ENCODE results near the gene FAM72B.
"Not testable (repeated sequence)": the region's sequence is repeated elsewhere in the genome, so short reads cannot be mapped to it uniquely, and the experiment has no call there.

The FAM72B gene

DNA sequence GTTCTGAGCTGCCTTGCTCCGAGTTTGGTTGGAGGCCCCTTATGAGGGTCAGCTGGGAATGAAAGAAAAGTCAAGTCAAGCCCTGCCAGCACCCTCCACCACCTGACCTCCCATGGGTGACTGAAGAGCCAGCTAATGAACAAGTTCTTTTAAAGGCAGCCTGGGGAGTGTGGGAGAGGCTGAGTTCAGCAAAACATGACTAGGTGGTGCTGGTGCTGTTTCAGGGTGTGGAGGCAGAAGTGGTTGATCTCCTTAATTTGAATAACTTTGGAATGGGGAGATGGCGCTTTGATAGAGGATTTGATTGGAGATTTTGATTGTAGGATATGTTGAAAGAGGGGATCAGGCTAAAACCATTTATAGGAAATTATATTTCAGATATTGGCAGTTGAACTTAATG is 23.2 kb upstream of the FAM72B start:
- not testable (repeated sequence) for H3K9me3 Mint-ChIP-seq (ENCODE audit: low read depth); H3K27ac Mint-ChIP-seq; H3K36me3 Mint-ChIP-seq; H3K4me1 Mint-ChIP-seq (ENCODE audit: low read depth); H3K27me3 Mint-ChIP-seq; H3K4me3 Mint-ChIP-seq

GRCh38 chr1:121205786-121206711 is 21.9 kb upstream of the FAM72B start:
- not testable (repeated sequence) for H3K36me3 Mint-ChIP-seq; H3K4me3 Mint-ChIP-seq; H3K27ac Mint-ChIP-seq; H3K4me1 Mint-ChIP-seq (ENCODE audit: low read depth); H3K27me3 Mint-ChIP-seq; H3K9me3 Mint-ChIP-seq (ENCODE audit: low read depth)

GRCh38 chr1:121202986-121203385 is 18.8 kb upstream of the FAM72B start:
- H3K27ac Mint-ChIP-seq; H3K4me1 Mint-ChIP-seq (ENCODE audit: low read depth); H3K36me3 Mint-ChIP-seq; H3K27me3 Mint-ChIP-seq; H3K9me3 Mint-ChIP-seq (ENCODE audit: low read depth); H3K4me3 Mint-ChIP-seq: not testable (repeated sequence)

- not testable (repeated sequence) for H3K36me3 Mint-ChIP-seq; H3K4me1 Mint-ChIP-seq (ENCODE audit: low read depth); H3K27ac Mint-ChIP-seq; H3K9me3 Mint-ChIP-seq (ENCODE audit: low read depth); H3K4me3 Mint-ChIP-seq; H3K27me3 Mint-ChIP-seq
These were observed 17.1 kb upstream of the FAM72B start for GRCh38 chr1:121200985-121201981.

DNA sequence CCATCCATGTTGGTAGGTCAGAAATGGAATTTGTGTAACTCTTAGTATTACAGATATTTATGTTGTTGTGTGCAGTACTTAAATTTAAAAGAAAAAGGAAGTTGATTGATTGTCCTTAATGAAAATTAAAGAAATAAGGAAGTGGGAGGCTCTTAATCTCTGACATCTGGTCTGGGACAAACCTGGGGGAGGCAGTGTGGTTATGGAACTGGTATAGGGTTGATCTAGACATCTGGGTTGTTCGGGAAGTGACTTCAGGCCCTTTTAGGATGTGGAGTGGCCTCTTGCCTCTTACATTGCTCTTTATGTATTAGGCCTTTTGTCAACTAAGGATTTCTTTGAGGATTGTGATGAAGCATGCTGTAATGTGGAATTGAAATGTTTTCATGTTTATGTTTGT is 16.1 kb upstream of the FAM72B start:
- not testable (repeated sequence) for H3K36me3 Mint-ChIP-seq; H3K27ac Mint-ChIP-seq; H3K27me3 Mint-ChIP-seq; H3K9me3 Mint-ChIP-seq (ENCODE audit: low read depth); H3K4me3 Mint-ChIP-seq; H3K4me1 Mint-ChIP-seq (ENCODE audit: low read depth)

DNA sequence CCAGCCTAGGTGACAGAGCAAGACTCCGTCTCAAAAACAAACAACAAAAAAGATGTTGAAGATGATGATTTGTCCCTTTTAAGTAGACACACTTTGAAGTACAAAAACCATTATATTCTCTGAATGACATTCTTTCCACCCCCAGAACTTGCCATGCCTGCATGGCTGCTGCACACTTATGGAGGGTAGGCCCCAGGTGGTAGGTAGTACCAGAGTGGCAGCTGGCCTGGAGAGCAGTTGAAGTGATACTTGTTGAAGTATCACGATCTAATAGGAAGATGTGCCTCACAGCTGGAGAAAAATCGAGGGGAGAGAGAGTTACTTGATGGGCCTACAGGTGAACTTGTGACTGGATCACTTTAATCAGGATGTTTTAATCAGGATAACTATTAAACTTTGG is 15.6 kb upstream of the FAM72B start:
- H3K4me3 Mint-ChIP-seq; H3K27ac Mint-ChIP-seq; H3K4me1 Mint-ChIP-seq (ENCODE audit: low read depth); H3K36me3 Mint-ChIP-seq; H3K27me3 Mint-ChIP-seq; H3K9me3 Mint-ChIP-seq (ENCODE audit: low read depth): not testable (repeated sequence)

- H3K36me3 Mint-ChIP-seq; H3K27ac Mint-ChIP-seq; H3K4me3 Mint-ChIP-seq; H3K4me1 Mint-ChIP-seq (ENCODE audit: low read depth); H3K27me3 Mint-ChIP-seq; H3K9me3 Mint-ChIP-seq (ENCODE audit: low read depth): not testable (repeated sequence)
These were observed 13.1 kb upstream of the FAM72B start for GRCh38 chr1:121197095-121197882.

GRCh38 chr1:121192512-121192911 is 8.4 kb upstream of the FAM72B start:
- not testable (repeated sequence) for H3K4me1 Mint-ChIP-seq (ENCODE audit: low read depth); H3K27me3 Mint-ChIP-seq; H3K9me3 Mint-ChIP-seq (ENCODE audit: low read depth); H3K27ac Mint-ChIP-seq; H3K4me3 Mint-ChIP-seq; H3K36me3 Mint-ChIP-seq

GRCh38 chr1:121187914-121188313 is 3.8 kb upstream of the FAM72B start:
- not testable (repeated sequence) for H3K4me1 Mint-ChIP-seq (ENCODE audit: low read depth)

GRCh38 chr1:121186191-121186590 is 2.1 kb upstream of the FAM72B start:
- H3K27me3 Mint-ChIP-seq; H3K36me3 Mint-ChIP-seq; H3K27ac Mint-ChIP-seq; H3K9me3 Mint-ChIP-seq (ENCODE audit: low read depth); H3K4me1 Mint-ChIP-seq (ENCODE audit: low read depth): not testable (repeated sequence)
- peak overlapping the region; percentile 86 for H3K4me3 Mint-ChIP-seq

More at GRCh38 chr1:121187914-121188313, 3.8 kb upstream of the FAM72B start:
- H3K27me3 Mint-ChIP-seq; H3K27ac Mint-ChIP-seq; H3K9me3 Mint-ChIP-seq (ENCODE audit: low read depth); H3K36me3 Mint-ChIP-seq: not testable (repeated sequence)
- peak overlapping the region; percentile 32 for H3K4me3 Mint-ChIP-seq

DNA sequence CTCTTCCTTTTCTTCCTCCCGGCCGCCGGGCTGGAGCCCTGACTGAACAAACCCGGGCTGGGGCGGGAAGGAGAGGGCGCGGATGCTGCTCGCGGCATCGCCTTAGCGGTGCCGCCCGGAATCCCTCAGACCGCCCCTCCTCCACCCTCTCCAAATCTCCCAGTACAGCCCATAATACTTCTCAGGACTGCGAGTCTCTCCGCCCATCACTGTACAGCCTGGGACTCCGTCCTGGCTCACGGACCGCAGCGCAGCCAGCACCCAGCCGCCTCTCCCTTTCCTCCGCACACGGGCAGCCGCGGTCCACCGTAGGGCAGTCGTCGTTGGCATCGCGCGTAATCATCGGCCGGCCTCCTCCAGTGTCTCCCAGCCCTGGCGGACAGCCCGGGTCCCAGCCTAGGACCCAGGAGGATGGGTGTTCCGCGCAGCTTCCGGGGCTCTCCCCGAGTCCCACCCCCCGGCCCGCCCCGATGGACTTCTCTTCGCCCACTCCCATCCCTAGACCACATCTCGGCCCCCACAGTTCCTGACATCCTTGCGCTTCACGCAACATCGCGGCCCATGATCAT is 1.1 kb upstream of the FAM72B start:
- not testable (repeated sequence) for H3K27ac Mint-ChIP-seq; H3K27me3 Mint-ChIP-seq; H3K9me3 Mint-ChIP-seq (ENCODE audit: low read depth); H3K36me3 Mint-ChIP-seq; H3K4me1 Mint-ChIP-seq (ENCODE audit: low read depth)
- H3K4me3 Mint-ChIP-seq, result peak overlapping the region; percentile 92

- not testable (repeated sequence) for H3K4me1 Mint-ChIP-seq (ENCODE audit: low read depth); H3K27me3 Mint-ChIP-seq; H3K27ac Mint-ChIP-seq; H3K4me3 Mint-ChIP-seq; H3K9me3 Mint-ChIP-seq (ENCODE audit: low read depth); H3K36me3 Mint-ChIP-seq
These were observed 273 bp downstream of the FAM72B start for GRCh38 chr1:121183867-121184266.

DNA sequence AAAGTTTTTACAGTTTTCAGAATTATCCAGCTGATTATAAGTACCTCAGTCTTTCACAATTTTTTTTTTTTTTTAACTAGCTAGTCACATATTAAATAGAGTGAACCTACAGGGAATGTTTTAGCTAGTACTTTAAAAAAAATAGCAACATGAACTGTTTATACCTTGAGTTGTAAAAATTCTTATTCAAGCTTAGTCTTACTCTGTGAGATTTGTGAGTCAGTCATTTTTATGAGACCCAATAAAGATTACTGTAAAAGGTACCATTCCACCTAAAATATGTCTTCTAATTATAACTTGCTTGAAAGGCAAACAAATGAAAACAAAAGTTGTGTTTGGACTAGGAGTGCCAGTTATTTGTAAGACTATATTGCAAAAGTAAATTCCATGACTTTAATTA is 5.9 kb downstream of the FAM72B start:
- H3K4me3 Mint-ChIP-seq; H3K4me1 Mint-ChIP-seq (ENCODE audit: low read depth); H3K9me3 Mint-ChIP-seq (ENCODE audit: low read depth); H3K36me3 Mint-ChIP-seq; H3K27me3 Mint-ChIP-seq; H3K27ac Mint-ChIP-seq: not testable (repeated sequence)

GRCh38 chr1:121176649-121177048 is 7.5 kb downstream of the FAM72B start:
- not testable (repeated sequence) for H3K4me3 Mint-ChIP-seq; H3K27me3 Mint-ChIP-seq; H3K36me3 Mint-ChIP-seq; H3K4me1 Mint-ChIP-seq (ENCODE audit: low read depth); H3K27ac Mint-ChIP-seq; H3K9me3 Mint-ChIP-seq (ENCODE audit: low read depth)
